ENCODE measurements around the gene MAGI2. TPM values are rescaled to one million over a fixed set of nuclear protein-coding genes. Genes with fewer than 3 reads are reported as not detected.

MAGI2 gene
- total RNA-seq, 1 experiment from 2014 or later: 0.07 TPM

GRCh38 chr7:78207269-78207668 is 1246.2 kb downstream of the MAGI2 start:
- CTCF ChIA-PET: no interaction called here
- no peak for TF ChIP-seq CTCF (IDR thresholded peaks at IDR 0.05; ENCODE audit: unreplicated experiment)

GRCh38 chr7:78206769-78207168 is 1246.7 kb downstream of the MAGI2 start:
- POLR2A ChIA-PET: interaction anchor here (0.7 kb wide), 1 partner anchor 8 kb away, joined by 3 read pairs; no protein-coding TSS in a partner anchor
- Mint-ChIP-seq H3K4me1 (ENCODE audit: insufficient read depth, unreplicated experiment) (no peaks in the 10 kb centered on the region), H3K4me3 (ENCODE audit: unreplicated experiment) (no peak overlapping the region), H3K27ac (ENCODE audit: low read depth, unreplicated experiment) (no peak overlapping the region), H3K9me3 (ENCODE audit: unreplicated experiment) (peaks cover 7% of the 10 kb centered on the region), H3K27me3 (ENCODE audit: insufficient read depth, unreplicated experiment) (peaks cover 69% of the 10 kb centered on the region), H3K36me3 (ENCODE audit: insufficient read depth, unreplicated experiment) (no peaks in the 10 kb centered on the region)
- CTCF ChIA-PET: no interaction called here
- DNase-seq (ENCODE audit: unreplicated experiment): no peak
- intact Hi-C loops (cut with micrococcal nuclease): no loop called here
- TF ChIP-seq CTCF (IDR thresholded peaks at IDR 0.05; ENCODE audit: unreplicated experiment): no peak
- BruUV-seq (replicated peaks): no TSS peak

More at GRCh38 chr7:78207269-78207668, 1246.2 kb downstream of the MAGI2 start:
- Mint-ChIP-seq H3K4me3 (ENCODE audit: unreplicated experiment) (no peak overlapping the region), H3K27me3 (ENCODE audit: insufficient read depth, unreplicated experiment) (peaks cover 73% of the 10 kb centered on the region), H3K36me3 (ENCODE audit: insufficient read depth, unreplicated experiment) (no peaks in the 10 kb centered on the region), H3K9me3 (ENCODE audit: unreplicated experiment) (peaks cover 7% of the 10 kb centered on the region), H3K4me1 (ENCODE audit: insufficient read depth, unreplicated experiment) (no peaks in the 10 kb centered on the region), H3K27ac (ENCODE audit: low read depth, unreplicated experiment) (no peak overlapping the region)
- POLR2A ChIA-PET: no interaction called here
- no TSS peak for BruUV-seq (replicated peaks)
- DNase-seq (ENCODE audit: unreplicated experiment): no peak
- intact Hi-C loops (cut with micrococcal nuclease): no loop called here

- Mint-ChIP-seq H3K4me3 (ENCODE audit: unreplicated experiment) (no peak overlapping the region), H3K27me3 (ENCODE audit: insufficient read depth, unreplicated experiment) (peaks cover 58% of the 10 kb centered on the region), H3K27ac (ENCODE audit: low read depth, unreplicated experiment) (no peak overlapping the region), H3K36me3 (ENCODE audit: insufficient read depth, unreplicated experiment) (no peaks in the 10 kb centered on the region), H3K4me1 (ENCODE audit: insufficient read depth, unreplicated experiment) (no peaks in the 10 kb centered on the region), H3K9me3 (ENCODE audit: unreplicated experiment) (peaks cover 2% of the 10 kb centered on the region)
- CTCF ChIA-PET: no interaction called here
- POLR2A ChIA-PET: no interaction called here
- BruUV-seq (replicated peaks): no TSS peak
- DNase-seq (ENCODE audit: unreplicated experiment): no peak
- intact Hi-C loops (cut with micrococcal nuclease): no loop called here
- TF ChIP-seq CTCF (IDR thresholded peaks at IDR 0.05; ENCODE audit: unreplicated experiment): no peak
These were observed 1250.3 kb downstream of the MAGI2 start for GRCh38 chr7:78203042-78203720.

- Mint-ChIP-seq H3K27ac (ENCODE audit: low read depth, unreplicated experiment) (no peak overlapping the region), H3K4me3 (ENCODE audit: unreplicated experiment) (no peak overlapping the region), H3K36me3 (ENCODE audit: insufficient read depth, unreplicated experiment) (no peaks in the 10 kb centered on the region), H3K4me1 (ENCODE audit: insufficient read depth, unreplicated experiment) (no peaks in the 10 kb centered on the region), H3K27me3 (ENCODE audit: insufficient read depth, unreplicated experiment) (peaks cover 65% of the 10 kb centered on the region), H3K9me3 (ENCODE audit: unreplicated experiment) (no peaks in the 10 kb centered on the region)
- TF ChIP-seq CTCF (IDR thresholded peaks at IDR 0.05; ENCODE audit: unreplicated experiment): no peak
- POLR2A ChIA-PET: interaction anchor here (0.6 kb wide), 1 partner anchor 8 kb away, joined by 3 read pairs; no protein-coding TSS in a partner anchor
- CTCF ChIA-PET: no interaction called here
- intact Hi-C loops (cut with micrococcal nuclease): no loop called here
- no peak for DNase-seq (ENCODE audit: unreplicated experiment)
- BruUV-seq (replicated peaks): no TSS peak
These were observed 1254.7 kb downstream of the MAGI2 start for GRCh38 chr7:78198756-78199155.

All from MCF 10A (cell line).